Esophagus muscularis mucosa (tissue), 4 donors: ENCODE results near the gene POSTN. TPM values are rescaled to one million over a fixed set of nuclear protein-coding genes. Genes with fewer than 3 reads are reported as not detected.

Source experiments
- DNase-seq: peaks from one replicate; pipeline ENCODE4 v3.0.0-alpha.2; 2017; ENCODE audit errors: extremely low spot score
- H3K27ac ChIP-seq, 4 donors: fragments of 200-600 bp; sonication (generic); replicated peaks in 1 of 4; 1 replicate in 3 of 4; 2 replicates in 1 of 4; pipeline ENCODE4 v1.5.1; 2016 to 2019; ENCODE audit warnings: mild to moderate bottlenecking in 1 of 4
- H3K27me3 ChIP-seq, 4 donors: fragments of 200-600 bp; sonication (generic); one replicate each; pipeline versions ENCODE4 v1.5.1 to v1.6.0; 2016 to 2019
- H3K36me3 ChIP-seq, 4 donors: fragments of 200-600 bp; sonication (generic); one replicate each; pipeline ENCODE4 v1.5.1; 2016 to 2019
- H3K4me1 ChIP-seq, 4 donors: fragments of 200-600 bp; sonication (generic); one replicate each; pipeline ENCODE4 v1.5.1; 2016 to 2019
- H3K4me3 ChIP-seq, 4 donors: fragments of 200-600 bp; sonication (generic); 1 replicate in 2 of 4; 2 replicates in 2 of 4; pipeline ENCODE4 v1.5.1; 2016 to 2019; ENCODE audit warnings: mild to moderate bottlenecking in 4 of 4, moderate library complexity in 1 of 4
- H3K9me3 ChIP-seq, 4 donors: fragments of 200-600 bp; sonication (generic); 1 replicate in 3 of 4; 2 replicates in 1 of 4; pipeline ENCODE4 v1.5.1; 2016 to 2019
- EP300 ChIP-seq: sonication (generic); formaldehyde crosslinking; IDR thresholded peaks from one replicate; pipeline ENCODE4 v1.6.1; 2017; ENCODE audit warnings: antibody characterized with exemption
- POLR2A ChIP-seq: fragments of 450-650 bp; IDR thresholded peaks from one replicate; pipeline ENCODE4 v1.6.1; 2017; ENCODE audit warnings: antibody characterized with exemption, moderate library complexity, mild to moderate bottlenecking, low read depth
- POLR2AphosphoS5 ChIP-seq, 2 donors: sonication (generic); formaldehyde crosslinking; IDR thresholded peaks; one replicate each; pipeline ENCODE4 v1.6.1; 2017; ENCODE audit warnings: antibody characterized with exemption in 2 of 2
- WGBS: methylation state at CpG from one replicate; pipeline ENCODE4 v1.1.5; 2018; 5-methylcytosine and 5-hydroxymethylcytosine counted together
- intact Hi-C: fragments of 100-400 bp; cut with DNase I; formaldehyde crosslinking; loops from one replicate; pipeline ENCODE4 v1.15.1; 2023
- total RNA-seq, 4 donors: library from RNA; depleted of rRNA; stranded (reverse); fragments of >200 nt; gene quantifications; one replicate each; pipeline versions ENCODE4 v1.1.0 to v1.2.1, GENCODE V29; 2016
- TF ChIP-seq, protein P1 (sequence below), 3 experiments: fragments of 200-600 bp in 2 of 3; fragments of 450-650 bp in 1 of 3; sonication (generic) in 2 of 3; IDR thresholded peaks; one replicate each; pipeline ENCODE4 v1.5.1; 2017 to 2019; ENCODE audit warnings: antibody characterized with exemption in 3 of 3, mild to moderate bottlenecking in 2 of 3, moderate library complexity in 1 of 3

POSTN gene
- total RNA-seq, 4 donors from 2014 or later, result 21.6 to 81.7 (median 50.2) TPM

GRCh38 chr13:37613638-37614037 is 15.1 kb upstream of the POSTN start:
- intact Hi-C loops, result no loop called here
- H3K27ac ChIP-seq, result no peak overlapping the region
- H3K27me3 ChIP-seq, result no peaks in the 10 kb centered on the region
- H3K4me1 ChIP-seq, result peaks cover 0 to 18% (median 6%) of the 10 kb centered on the region in 4 donors
- TF ChIP-seq POLR2AphosphoS5 (IDR thresholded peaks at IDR 0.05), result no peak
- TF ChIP-seq, protein P1, sequence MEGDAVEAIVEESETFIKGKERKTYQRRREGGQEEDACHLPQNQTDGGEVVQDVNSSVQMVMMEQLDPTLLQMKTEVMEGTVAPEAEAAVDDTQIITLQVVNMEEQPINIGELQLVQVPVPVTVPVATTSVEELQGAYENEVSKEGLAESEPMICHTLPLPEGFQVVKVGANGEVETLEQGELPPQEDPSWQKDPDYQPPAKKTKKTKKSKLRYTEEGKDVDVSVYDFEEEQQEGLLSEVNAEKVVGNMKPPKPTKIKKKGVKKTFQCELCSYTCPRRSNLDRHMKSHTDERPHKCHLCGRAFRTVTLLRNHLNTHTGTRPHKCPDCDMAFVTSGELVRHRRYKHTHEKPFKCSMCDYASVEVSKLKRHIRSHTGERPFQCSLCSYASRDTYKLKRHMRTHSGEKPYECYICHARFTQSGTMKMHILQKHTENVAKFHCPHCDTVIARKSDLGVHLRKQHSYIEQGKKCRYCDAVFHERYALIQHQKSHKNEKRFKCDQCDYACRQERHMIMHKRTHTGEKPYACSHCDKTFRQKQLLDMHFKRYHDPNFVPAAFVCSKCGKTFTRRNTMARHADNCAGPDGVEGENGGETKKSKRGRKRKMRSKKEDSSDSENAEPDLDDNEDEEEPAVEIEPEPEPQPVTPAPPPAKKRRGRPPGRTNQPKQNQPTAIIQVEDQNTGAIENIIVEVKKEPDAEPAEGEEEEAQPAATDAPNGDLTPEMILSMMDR (IDR thresholded peaks at IDR 0.05), result no peak
- H3K9me3 ChIP-seq, result no peaks in the 10 kb centered on the region
- no peak overlapping the region for H3K4me3 ChIP-seq
- 87% methylated on average over 2 of the region's 2 CpGs for WGBS
- no peaks in the 10 kb centered on the region for H3K36me3 ChIP-seq
- DNase-seq, result no peak

- Histone ChIP-seq H3K27ac (no peak overlapping the region), H3K27me3 (no peaks in the 10 kb centered on the region), H3K36me3 (no peaks in the 10 kb centered on the region), H3K9me3 (no peaks in the 10 kb centered on the region), H3K4me3 (no peak overlapping the region), H3K4me1 (peaks cover 0 to 14% (median 6%) of the 10 kb centered on the region in 4 donors)
- WGBS, result 84% methylated on average over 3 of the region's 3 CpGs
- no peak for DNase-seq
- TF ChIP-seq EP300 (no peak), POLR2A (no peak), POLR2AphosphoS5 (IDR thresholded peaks at IDR 0.05) (no peak)
- TF ChIP-seq, protein P1 (IDR thresholded peaks at IDR 0.05), result no peak
- intact Hi-C loops, result no loop called here
Measured at GRCh38 chr13:37613236-37613635, 14.7 kb upstream of the POSTN start.

DNA sequence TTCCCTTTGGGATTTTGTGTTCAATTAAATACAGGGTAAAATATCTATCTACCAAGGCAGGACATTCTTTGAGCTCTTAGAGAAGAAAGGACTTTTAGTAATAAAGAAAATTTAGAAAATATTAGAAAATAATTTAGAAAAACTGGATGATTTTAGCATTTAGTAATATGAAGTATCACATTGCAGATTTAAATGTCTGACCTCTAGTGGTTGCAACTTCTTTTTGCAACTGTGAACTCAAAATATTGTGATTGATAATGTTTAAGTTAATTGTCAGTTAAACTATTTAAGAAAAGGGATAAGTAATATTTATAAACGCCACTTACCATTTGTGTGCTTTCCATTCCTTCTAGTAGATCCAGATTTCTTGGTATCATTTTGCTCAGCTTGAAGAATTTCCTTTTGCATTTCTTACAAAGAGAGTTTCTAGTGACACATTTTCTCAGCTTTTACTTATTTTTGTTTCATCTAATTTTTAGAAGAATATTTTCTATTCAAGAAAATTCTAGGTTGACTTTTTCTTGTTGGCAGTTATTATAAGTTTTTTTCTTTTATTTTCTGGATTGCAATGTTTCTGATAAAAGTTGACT is 10.3 kb upstream of the POSTN start:
- Histone ChIP-seq H3K27ac (no peak overlapping the region), H3K4me3 (no peak overlapping the region), H3K27me3 (no peaks in the 10 kb centered on the region), H3K4me1 (no peaks in the 10 kb centered on the region), H3K9me3 (no peaks in the 10 kb centered on the region), H3K36me3 (no peaks in the 10 kb centered on the region)
- TF ChIP-seq POLR2AphosphoS5 (IDR thresholded peaks at IDR 0.05) (no peak), POLR2A (no peak), EP300 (no peak)
- TF ChIP-seq, protein P1 (IDR thresholded peaks at IDR 0.05), result peak in 1 of 3 experiments; percentile 34
- DNase-seq, result no peak
- WGBS, result 59% methylated on average over 1 of the region's 1 CpG
- intact Hi-C loops, result loop anchor here (10.0 kb wide), 2 partner anchors 494 to 534 kb away; no protein-coding TSS in a partner anchor

GRCh38 chr13:37602733-37603381 is 4.3 kb upstream of the POSTN start:
- intact Hi-C loops, result loop anchor here (10.0 kb wide), 2 partner anchors 488 to 528 kb away; no protein-coding TSS in a partner anchor
- no peaks in the 10 kb centered on the region for H3K9me3 ChIP-seq
- no peak overlapping the region for H3K27ac ChIP-seq
- H3K4me1 ChIP-seq, result peaks cover 0 to 9% (median 2%) of the 10 kb centered on the region in 4 donors
- H3K4me3 ChIP-seq, result no peak overlapping the region
- DNase-seq, result no peak
- 61% methylated on average over 5 of the region's 5 CpGs for WGBS
- no peaks in the 10 kb centered on the region for H3K27me3 ChIP-seq
- no peak for TF ChIP-seq POLR2A
- TF ChIP-seq, protein P1 (IDR thresholded peaks at IDR 0.05), result peak; percentile 23 to 48 (median 31)
- no peak for TF ChIP-seq EP300
- no peak for TF ChIP-seq POLR2AphosphoS5 (IDR thresholded peaks at IDR 0.05)
- no peaks in the 10 kb centered on the region for H3K36me3 ChIP-seq
